ENCODE data around the gene PLIN4.
A peak's percentile ranks its signal among the peaks of the same experiment; 100 is the strongest.
"Not testable (repeated sequence)": the region's sequence is repeated elsewhere in the genome, so short reads cannot be mapped to it uniquely, and the experiment has no call there.

The PLIN4 gene

GRCh38 chr19:4518345-4519171, at the start of gene PLIN4:
TSS of gene PLIN4 (minus strand) at chr19:4518486. CDS start at chr19:4518272, 214 bp downstream.
- no peak for DNase-seq

GRCh38 chr19:4567584-4568071, 49.3 kb upstream of the PLIN4 start:
- peak in 2 of 4 experiments; percentile 43 to 57 for DNase-seq

- DNase-seq, result no peak
These were observed 48.2 kb upstream of the PLIN4 start for GRCh38 chr19:4566402-4567051.

- not testable (repeated sequence) for DNase-seq
These were observed 45.3 kb upstream of the PLIN4 start for GRCh38 chr19:4563562-4563961.

GRCh38 chr19:4562085-4562484, 43.8 kb upstream of the PLIN4 start:
- not testable (repeated sequence) for DNase-seq

GRCh38 chr19:4559569-4559968, 41.3 kb upstream of the PLIN4 start, which contains the start of gene SEMA6B:
TSS of gene SEMA6B (minus strand) at chr19:4559684. CDS start at chr19:4558457, 1,227 bp downstream.
- DNase-seq, result no peak

GRCh38 chr19:4557971-4558941, 40.0 kb upstream of the PLIN4 start:
- no peak for DNase-seq

- no peak for DNase-seq
These were observed 39.1 kb upstream of the PLIN4 start for GRCh38 chr19:4557144-4557970.

- no peak for DNase-seq
These were observed 38.4 kb upstream of the PLIN4 start for GRCh38 chr19:4556597-4557127.

- DNase-seq, result no peak
These were observed 37.6 kb upstream of the PLIN4 start for GRCh38 chr19:4555657-4556561.

GRCh38 chr19:4554717-4555116, 36.4 kb upstream of the PLIN4 start:
- no peak for DNase-seq

GRCh38 chr19:4553775-4554174, 35.5 kb upstream of the PLIN4 start:
- no peak for DNase-seq

- DNase-seq, result no peak
These were observed 34.9 kb upstream of the PLIN4 start for GRCh38 chr19:4553092-4553695.

GRCh38 chr19:4552525-4552819, 34.2 kb upstream of the PLIN4 start:
- no peak for DNase-seq

GRCh38 chr19:4550479-4551050, 32.3 kb upstream of the PLIN4 start:
- no peak for DNase-seq

GRCh38 chr19:4550018-4550417, 31.7 kb upstream of the PLIN4 start:
- no peak for DNase-seq

GRCh38 chr19:4548238-4548584, 29.9 kb upstream of the PLIN4 start:
- DNase-seq, result no peak

GRCh38 chr19:4547303-4548237, 29.3 kb upstream of the PLIN4 start:
- DNase-seq, result no peak

Data from activated CD4-positive, CD25-positive, alpha-beta regulatory T cell (primary cell).